ENCODE results near the gene ZNF862.
"Not testable (repeated sequence)": the region's sequence is repeated elsewhere in the genome, so short reads cannot be mapped to it uniquely, and the experiment has no call there.

Gene ZNF862

GRCh38 chr7:149825567-149826343 lies 12.4 kb upstream of the ZNF862 start:
- DNase-seq, result no peak

- DNase-seq, result no peak
Measured at GRCh38 chr7:149826344-149827088, 11.7 kb upstream of the ZNF862 start.

- DNase-seq, result no peak
Measured at GRCh38 chr7:149827089-149827981, 10.8 kb upstream of the ZNF862 start.

DNA sequence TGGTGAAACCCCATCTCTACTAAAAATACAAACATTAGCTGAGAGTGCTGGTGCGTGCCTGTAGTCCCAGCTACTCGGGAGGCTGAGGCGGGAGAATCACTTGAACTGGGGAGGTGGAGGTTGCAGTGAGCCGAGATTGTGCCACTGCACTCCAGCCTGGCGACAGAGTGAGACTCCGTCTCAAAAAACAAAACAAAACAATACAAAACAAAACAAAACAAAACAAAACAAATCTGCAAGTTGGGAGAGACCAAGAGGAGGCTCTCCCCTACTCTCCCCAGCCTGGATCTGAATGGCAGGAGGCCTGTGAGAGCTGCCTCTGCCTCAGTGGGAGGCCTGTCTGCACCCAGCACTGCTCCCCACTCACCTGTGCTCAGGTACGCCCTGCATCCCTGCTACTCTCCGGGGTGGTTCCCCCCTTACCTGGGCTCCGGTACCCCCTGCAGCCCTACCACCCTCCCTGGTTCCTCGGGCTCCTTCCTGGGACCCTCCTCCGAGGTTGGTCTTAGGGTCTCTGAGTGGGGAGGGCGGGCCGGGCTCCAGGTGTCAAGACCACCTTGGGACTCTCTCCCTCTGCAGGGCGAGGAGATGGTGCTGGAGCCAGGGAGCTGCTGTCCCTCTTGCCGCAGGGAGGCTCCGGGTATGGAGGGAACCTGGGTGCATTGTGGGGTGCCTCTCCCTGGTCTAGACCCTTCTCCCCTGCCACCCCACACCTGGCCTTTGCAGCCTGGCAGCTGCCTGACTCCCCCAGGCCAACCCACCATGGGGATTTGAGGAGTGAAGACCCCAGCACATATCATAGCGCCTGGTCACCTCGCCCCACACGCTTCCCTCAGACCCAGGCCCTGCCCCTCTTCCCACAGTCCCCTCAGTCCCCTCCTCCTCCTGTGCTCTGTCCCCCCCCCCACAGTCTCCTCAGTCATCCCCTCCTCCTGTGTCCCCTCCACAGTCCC lies 9.5 kb upstream of the ZNF862 start:
- no peak for DNase-seq

DNA sequence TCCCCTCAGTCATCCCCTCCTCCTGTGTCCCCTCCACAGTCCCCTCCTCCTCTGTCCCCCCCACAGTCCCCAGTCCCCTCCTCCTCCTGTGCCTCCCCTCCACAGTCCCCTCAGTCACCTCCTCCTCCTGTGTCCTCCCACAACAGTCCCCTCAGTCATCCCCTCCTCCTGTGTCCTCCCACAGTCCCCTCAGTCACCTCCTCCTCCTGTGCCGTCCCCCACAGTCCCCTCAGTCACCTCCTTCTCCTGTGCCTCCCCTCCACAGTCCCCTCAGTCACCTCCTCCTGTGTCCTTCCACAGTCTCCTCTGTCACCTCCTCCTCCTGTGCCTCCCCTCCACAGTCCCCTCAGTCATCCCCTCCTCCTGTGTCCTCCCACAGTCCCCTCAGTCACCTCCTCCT lies 7.6 kb upstream of the ZNF862 start:
- DNase-seq, result not testable (repeated sequence)

DNA sequence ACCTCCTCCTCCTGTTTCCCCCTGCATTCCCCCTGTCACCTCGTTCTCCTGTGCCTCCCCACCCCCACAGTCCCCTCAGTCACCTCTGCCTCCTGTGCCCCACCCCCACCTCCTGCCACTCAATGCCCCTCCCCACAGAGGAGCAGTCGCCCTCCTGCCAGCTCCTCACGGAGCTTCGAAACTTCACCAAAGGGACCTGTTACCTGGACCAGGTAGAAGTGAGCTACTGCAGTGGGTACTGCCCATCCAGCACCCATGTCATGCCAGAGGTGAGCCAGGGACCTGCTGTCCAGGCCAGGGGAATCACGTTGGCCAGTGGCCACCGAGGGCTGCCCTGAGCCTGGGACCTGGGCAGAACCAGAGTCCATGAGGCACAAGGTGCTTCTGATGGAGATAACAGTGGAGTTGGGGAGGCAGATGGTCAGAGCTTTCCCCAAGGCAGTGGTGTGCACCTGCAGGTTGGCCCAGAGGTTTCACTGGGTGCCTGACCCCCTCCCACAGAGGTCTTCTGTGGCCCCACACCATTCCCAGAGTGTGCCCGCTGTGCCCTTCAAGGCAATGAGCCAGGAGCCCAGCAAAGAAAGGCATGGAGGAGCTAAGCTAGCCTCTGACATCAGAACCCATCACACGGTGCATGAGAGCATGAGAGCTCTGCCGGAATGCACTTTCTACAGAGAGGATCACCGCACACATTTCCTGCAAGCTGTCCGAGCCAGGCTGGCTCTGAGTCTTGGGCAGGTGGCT lies 7.0 kb upstream of the ZNF862 start:
- no peak for DNase-seq

DNA sequence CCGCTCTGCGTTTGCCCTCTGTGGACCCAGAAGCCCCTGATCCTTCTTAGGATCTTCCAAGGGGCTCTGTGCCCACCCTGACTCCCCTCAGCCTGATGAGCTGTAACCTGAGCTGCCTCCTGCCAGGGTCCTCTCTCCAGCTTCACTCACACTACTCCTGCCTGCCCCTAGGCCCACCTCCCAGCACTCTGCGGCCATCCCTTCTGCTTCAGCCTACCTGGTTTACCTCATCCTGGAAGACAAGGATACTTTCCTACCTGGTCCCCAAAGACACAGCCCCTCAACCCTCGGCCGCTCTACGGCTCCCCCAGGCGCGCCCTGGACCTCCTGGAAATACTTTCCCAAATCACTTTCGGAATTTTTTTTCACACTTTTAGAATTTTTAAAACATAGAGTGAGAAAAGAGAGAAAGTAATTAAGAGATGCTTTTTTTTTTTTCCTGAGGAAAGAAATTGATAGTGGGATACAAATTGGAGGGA lies 6.4 kb upstream of the ZNF862 start:
- DNase-seq, result no peak

- no peak for DNase-seq
Measured at GRCh38 chr7:149832332-149833041, 5.7 kb upstream of the ZNF862 start.

DNA sequence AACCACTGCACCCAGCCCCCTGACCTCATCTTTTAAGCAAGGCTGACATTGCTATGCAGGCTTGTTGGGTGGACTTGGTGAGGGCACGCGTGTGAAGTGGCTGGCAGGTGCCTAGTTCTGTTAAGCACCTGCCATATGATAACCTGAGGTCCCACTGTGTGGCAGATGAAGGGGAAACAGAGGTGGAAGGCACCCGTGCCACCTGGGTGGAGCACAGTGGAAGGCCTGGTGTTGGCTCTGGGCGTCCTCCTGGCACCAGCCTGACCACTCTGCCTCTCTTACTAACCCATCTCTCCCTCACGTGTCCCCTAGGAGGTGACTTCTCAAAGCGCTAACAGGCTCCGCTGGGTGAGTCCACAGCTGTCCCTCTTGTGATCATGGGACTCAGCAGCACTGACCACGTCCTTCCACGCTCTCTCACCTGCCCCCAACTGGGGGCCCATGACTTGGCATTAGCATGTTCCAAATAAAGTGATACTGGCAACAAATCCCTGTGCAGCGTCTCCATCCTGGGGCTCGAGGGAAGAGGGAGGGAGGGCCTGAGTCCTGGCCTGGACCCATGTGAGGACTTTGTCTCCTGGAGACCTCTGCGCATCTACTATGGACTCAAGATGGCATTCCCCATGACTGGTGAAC lies 4.6 kb upstream of the ZNF862 start:
- no peak for DNase-seq

DNA sequence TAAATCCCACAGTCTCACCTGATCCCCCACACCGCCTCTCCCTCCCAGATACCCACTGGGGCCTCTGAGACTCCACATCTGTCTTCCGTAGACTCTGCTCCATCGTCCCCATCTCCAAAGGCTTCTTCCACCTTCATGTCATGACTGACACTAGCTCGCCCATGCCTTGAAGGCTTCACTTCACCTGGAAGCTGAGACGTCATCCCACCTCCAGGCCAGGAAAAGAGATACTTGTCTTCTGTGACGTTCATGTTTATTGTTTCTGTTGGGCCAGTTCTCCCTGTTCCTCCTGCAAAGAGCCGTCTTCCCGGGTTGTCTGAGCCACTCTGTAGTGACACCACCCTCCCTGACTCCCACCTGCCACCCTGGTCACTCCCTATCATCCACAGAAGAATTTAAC lies 3.6 kb upstream of the ZNF862 start:
- no peak for DNase-seq

DNA sequence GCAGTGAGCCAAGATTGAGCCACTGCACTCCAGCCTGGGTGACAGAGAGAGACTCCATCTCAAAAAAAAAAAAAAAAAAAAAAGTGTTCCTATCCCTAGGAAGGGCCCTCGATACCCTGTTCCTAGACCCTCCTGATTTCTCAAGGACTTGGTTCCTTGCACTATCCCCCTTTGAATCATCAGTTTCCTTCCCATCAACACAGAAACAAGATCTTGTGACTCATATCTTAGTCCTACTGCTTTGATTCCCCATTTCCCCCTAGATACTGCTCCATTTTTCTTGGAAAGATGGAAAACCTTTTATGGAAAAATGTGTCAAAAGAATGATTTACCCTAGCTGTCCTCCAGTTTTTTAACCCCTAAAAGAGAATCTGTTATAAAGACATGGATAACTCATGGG lies 1.7 kb upstream of the ZNF862 start:
- no peak for DNase-seq

- DNase-seq, result no peak
Measured at GRCh38 chr7:149837564-149838223, 481 bp upstream of the ZNF862 start.

- no peak for DNase-seq
Measured at GRCh38 chr7:149838992-149839408, 825 bp downstream of the ZNF862 start.

DNA sequence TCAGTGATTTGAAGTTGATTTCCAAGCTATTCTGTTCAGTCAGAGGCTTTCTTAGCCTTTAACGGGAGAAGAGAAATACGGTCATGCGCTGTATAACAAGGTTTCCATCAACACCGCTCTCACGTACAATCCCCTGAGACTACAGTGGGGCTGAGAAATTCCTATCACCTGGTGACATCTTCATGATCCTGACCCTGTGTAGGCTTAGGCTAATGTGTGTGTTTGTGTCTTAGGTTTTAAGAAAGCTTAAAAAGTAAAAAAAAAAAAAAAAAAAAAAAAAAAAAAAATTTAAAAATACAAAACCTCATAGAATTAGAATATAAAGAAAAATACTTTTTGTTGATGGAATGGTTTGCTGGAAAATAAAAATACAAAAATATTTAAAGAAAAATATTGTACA lies 1.8 kb downstream of the ZNF862 start:
- no peak for DNase-seq

- DNase-seq, result no peak
Measured at GRCh38 chr7:149843566-149843965, 5.4 kb downstream of the ZNF862 start.

DNA sequence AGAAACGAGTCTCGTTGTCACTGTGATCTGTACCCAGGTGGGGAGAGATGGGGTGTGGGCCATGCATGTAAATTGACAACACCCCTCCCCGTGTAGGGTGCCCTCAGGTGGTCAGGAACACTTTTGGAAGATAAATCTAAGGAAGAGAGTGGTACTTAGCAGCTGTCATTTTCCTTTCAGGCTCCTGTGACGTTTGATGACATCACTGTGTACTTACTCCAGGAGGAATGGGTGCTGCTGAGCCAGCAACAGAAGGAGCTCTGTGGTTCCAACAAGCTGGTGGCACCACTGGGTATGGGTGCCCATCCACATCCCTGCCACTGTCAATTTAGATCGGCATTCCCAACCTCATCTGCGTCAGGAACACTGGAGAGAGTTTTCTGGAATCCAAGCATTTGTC lies 6.3 kb downstream of the ZNF862 start:
- DNase-seq, result no peak

GRCh38 chr7:149845257-149845980 lies 7.2 kb downstream of the ZNF862 start:
- no peak for DNase-seq

DNA sequence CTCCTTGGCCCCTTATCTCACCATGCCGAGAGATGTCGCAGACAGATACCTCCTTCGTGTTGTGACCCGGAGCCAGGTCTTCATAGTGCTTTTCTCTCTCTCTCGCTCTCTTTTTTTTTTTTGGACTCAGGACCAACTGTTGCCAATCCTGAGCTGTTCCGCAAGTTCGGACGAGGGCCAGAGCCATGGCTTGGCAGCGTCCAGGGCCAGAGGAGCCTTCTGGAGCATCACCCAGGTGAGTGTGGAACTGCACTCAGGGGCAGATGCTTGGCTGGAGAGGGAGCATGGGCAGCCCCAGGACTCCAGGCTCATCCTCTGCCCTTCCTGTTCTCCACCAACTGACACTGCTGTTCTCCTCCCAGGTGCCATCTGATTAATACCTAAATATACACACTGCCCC lies 7.8 kb downstream of the ZNF862 start:
- DNase-seq, result no peak
